Glomerular visceral epithelial cell (primary cell): ENCODE measurements around the gene C9orf57.
A peak's percentile ranks its signal among the peaks of the same experiment; 100 is the strongest.
"Not testable (repeated sequence)": the region's sequence is repeated elsewhere in the genome, so short reads cannot be mapped to it uniquely, and the experiment has no call there.

Experiments used
- DNase-seq: peaks from one replicate; pipeline ENCODE4 v3.0.0-alpha.2; 2016; ENCODE audit errors: extremely low spot score

C9orf57 gene

GRCh38 chr9:72060513-72060912 lies at the start of gene C9orf57:
Gene C9orf57, minus strand, starts transcription at chr9:72060613. Its CDS starts 1,282 bp downstream, at chr9:72059331.
- no peak for DNase-seq

DNA sequence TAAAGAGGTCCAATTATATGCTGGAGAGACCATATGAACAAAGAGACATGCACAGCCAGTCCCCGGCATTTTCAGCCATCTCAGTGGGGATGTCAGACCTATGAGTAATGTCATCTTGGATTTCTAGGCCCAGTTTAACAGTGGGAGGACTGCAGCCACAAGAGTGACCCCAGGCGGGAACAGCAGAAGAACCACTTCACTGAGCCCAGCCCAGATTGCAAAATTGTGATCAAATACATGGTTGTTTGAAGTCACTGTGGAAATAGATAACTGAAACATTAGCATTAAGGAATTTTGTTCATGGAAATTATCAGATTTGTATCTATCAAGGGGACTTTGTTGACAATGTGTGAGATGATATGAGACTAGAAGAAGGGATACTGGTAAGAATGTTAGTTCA lies 42.1 kb upstream of the C9orf57 start:
- no peak for DNase-seq

GRCh38 chr9:72095520-72095919 lies 35.1 kb upstream of the C9orf57 start:
- DNase-seq, result not testable (repeated sequence)

DNA sequence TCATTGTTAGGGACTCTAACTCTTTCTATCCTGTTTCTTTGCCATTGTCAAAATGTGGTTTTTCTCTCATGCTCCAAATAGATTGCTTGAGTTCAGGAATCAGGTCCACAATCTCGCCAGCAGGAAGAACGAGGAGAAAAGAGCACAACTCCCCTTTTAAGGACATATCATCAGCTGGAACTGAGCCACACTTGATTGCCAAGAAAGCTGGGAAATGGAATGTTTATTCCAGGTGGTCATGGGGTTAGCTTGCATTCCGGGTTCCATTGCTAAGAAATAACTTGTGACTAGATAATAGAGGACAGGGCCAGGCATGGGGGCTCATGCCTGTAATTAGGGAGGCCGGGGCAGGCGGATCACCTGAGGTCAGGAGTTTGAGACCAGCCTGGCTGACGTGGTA lies 32.4 kb upstream of the C9orf57 start:
- no peak for DNase-seq

GRCh38 chr9:72089451-72090130 lies 29.2 kb upstream of the C9orf57 start:
- no peak for DNase-seq

DNA sequence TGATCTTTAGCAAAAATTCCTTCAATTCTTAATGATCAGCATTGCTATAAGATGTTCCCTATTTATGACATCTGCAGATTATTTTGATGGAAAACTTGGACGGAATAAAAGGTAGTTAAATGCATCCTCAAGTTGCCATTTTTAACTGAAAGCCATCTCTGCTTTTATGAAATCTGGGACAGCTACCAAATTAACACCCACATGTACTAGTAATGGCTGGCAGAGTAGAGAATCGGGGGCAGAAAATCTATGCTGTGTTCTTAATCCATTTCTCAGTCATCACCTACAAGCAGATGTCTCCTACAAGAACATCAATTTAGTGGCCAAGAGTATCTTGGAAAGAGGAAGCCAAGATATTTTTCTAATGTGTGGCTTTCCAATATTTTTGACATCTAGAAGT lies 22.1 kb upstream of the C9orf57 start:
- no peak for DNase-seq

DNA sequence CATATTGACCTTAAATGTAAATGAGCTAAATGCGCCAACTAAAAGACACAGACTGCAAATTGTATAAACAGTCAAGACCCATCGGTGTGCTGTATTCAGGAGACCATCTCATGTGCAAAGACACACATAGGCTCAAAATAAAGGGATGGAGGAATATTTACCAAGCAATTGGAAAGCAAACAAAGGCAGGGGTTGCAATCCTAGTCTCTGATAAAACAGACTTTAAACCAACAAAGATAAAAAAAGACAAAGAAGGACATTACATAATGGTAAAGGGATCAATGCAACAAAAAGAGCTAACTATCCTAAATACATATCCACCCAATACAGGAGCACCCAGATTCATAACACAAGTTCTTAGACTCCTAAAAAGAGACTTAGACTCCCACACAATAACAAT lies 14.3 kb upstream of the C9orf57 start:
- DNase-seq, result not testable (repeated sequence)

- no peak for DNase-seq
Measured at GRCh38 chr9:72065076-72065475, 4.7 kb upstream of the C9orf57 start.

GRCh38 chr9:72052122-72052521 lies 8.3 kb downstream of the C9orf57 start:
- DNase-seq, result no peak

- DNase-seq, result no peak
Measured at GRCh38 chr9:72048850-72049249, 11.6 kb downstream of the C9orf57 start.

- no peak for DNase-seq
Measured at GRCh38 chr9:72046630-72047456, 13.6 kb downstream of the C9orf57 start.

DNA sequence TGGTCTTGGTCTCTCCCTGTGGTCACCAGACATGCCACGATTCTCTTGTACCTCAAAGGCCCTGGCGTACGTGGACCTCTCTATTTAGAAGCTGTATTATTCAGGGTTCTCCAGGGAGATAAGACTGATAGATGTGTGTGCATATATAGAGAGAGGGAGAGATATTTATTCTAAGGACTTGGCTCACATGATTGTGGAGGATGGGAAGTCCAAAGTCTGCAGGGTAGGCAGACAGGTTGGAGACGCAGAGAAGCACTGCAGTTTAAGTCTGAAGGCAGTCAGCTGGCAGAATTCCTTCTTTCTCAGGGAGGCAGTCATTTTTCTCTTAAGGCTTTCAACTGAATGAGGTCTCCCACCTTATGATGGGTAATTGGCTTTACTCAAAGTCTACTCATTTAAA lies 16.3 kb downstream of the C9orf57 start:
- no peak for DNase-seq

- DNase-seq, result no peak
Measured at GRCh38 chr9:72043576-72043975, 16.8 kb downstream of the C9orf57 start.

- DNase-seq, result no peak
Measured at GRCh38 chr9:72042928-72043327, 17.5 kb downstream of the C9orf57 start.

DNA sequence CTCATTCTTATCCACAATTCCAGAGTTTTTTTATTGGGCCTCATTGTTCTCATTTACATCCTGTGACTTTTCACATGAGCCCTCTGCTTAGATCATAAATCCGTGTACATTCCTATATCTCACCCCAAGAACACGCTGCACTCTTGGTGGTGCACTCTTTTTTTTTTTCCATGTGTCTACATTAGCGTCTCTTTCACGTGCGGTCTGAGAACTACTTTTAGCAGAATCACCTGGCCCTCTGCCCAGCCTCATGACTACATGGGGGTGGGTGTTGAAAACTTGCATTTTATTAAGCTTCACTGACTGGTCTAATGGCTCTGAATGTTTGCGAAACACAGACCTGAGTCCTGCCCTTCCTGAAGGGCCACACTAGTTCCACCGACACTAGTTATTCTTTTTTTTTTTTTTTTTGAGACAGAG lies 18.6 kb downstream of the C9orf57 start:
- peak; percentile 92 for DNase-seq

DNA sequence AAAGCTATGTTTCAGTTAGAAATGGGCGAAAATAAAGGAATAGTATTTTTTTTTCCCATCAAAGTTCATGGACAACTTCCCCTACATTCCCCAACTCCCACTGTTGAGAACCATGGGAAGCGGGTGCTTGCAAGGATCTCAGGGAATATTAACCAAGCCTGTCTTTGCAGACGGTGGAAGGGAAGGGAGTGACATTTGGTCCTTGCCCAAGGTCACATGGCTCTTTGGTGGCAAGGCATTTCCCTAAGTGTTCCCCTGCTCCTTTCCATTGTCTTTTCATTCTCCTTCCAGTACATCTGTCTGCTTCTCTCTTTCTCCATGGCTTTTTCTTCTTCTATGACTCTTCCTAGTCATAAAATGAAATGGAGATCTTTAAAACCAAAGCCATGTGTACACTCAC lies 19.0 kb downstream of the C9orf57 start:
- no peak for DNase-seq

DNA sequence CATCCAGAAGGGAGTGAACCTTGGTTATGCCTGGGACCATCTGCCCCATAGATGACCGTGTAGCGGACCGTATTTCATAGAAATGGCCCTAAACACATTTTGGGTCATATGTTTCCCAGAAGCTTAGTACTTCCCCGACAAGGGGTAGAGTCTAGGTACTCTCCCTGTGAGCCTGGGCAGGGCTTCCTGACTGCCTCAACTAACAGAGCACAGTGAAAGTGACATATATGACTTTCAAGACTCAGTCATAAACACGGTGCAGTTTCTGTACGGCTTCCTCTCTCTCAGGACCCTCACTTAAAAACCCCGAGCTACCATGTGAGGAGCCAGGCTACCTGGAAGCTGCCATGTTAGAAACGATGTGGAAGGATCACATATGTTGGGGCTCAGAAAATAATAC lies 20.9 kb downstream of the C9orf57 start:
- no peak for DNase-seq

DNA sequence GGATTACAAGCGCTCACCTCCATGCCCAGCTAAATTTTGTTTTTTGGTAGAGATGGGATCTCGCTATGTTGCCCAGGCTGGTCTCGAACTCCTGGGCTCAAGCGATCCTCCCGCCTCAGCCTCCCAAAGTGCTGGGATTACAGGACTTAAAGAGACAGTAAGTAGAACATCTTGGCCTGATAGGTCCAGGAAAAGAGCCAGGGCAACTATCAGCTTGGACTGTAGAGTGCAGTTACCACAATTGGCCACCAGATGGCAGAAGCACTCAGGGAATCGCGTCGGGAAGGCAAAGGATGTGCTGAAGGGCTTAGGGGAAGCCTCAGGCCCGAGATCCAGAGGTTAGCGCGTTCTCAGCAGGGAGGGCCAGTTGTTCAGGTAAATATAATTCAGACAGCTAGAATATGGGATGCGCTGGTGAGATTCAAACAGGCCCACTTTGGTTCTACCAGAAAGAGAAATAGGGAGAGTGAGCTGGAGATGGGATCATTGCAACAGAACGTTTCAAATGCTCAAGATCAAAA lies 21.5 kb downstream of the C9orf57 start:
- DNase-seq, result peak; percentile 78

DNA sequence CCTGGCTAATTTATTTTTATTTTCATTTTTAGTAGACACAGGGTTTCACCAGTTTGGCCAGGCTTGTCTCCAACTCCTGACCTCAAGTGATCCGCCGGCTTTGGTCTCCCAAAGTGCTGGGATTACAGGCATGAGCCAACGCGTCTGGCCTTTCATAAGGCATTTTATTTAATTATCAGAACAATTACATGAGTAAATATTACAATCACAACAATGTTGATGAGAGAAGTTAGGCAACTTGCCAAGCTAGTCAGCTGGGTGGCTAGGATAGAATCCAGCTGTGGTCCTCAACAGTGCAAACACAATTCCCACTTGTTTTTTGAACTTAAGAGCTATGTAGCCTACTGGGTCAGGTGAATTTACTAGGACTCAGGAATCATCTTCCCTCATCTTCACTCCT lies 22.0 kb downstream of the C9orf57 start:
- DNase-seq, result no peak

GRCh38 chr9:72037571-72037970 lies 22.8 kb downstream of the C9orf57 start:
- DNase-seq, result no peak

GRCh38 chr9:72030767-72031166 lies 29.6 kb downstream of the C9orf57 start:
- DNase-seq, result no peak

DNA sequence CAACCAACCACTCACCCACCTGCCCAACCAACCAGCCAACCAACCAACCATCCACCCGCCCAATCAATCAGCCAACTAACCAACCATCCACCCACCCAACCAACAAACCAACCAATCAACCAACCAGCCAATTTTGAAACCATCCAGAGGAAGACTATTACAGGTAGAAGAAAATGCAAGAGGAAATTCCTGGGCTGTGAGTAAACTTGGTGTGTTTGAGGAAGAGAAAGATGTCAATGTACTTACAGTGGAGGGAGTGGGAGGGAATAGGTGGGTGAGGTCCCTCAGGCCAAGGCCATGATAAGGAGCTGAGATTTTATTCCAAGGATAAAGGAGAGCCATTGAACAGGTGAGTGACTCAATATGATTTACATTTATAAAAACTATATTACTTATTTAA lies 30.4 kb downstream of the C9orf57 start:
- DNase-seq, result no peak

DNA sequence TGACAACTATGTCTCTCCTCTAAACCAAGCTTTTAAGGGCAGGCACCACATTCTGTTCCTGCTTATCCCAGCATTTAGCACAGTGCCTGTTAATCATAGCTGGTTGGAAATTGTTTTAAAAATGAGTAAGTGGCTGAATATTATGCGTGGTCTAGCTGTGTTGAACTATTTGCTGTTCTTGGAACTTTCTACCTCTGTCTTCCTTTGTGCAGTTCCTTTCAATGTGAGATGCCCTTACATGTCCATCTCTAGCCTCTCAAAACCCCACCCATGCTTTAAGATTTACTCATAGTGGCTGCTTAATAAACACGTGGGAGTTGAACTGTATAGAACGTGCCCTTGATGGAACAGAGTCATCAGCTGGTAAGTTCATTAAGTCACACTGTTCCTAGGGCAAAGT lies 34.5 kb downstream of the C9orf57 start:
- no peak for DNase-seq
